SKM-1 treated with dmso at 0.1 percent for 144 hours (cell line): ENCODE data around the gene ICOS.

Experiments used
- DNase-seq: peaks from one replicate; lab custom pipeline; 2025; ENCODE audit not compliant: unreplicated experiment; lab: John Stamatoyannopoulos, UW

The ICOS gene

GRCh38 chr2:203936535-203936934 is at the start of gene ICOS:
Gene ICOS, plus strand, starts transcription at chr2:203936763. Its CDS starts 52 bp downstream, at chr2:203936815.
- DNase-seq = no peak

GRCh38 chr2:203887677-203888076 is 48.9 kb upstream of the ICOS start:
- DNase-seq = no peak

- DNase-seq = no peak
Observed at GRCh38 chr2:203889542-203889941, 47.0 kb upstream of the ICOS start.

- no peak for DNase-seq
Observed at GRCh38 chr2:203889944-203890343, 46.6 kb upstream of the ICOS start.

GRCh38 chr2:203890733-203891132 is 45.8 kb upstream of the ICOS start:
- DNase-seq = no peak

GRCh38 chr2:203891474-203891873 is 45.1 kb upstream of the ICOS start:
- peak; percentile 79 for DNase-seq

- DNase-seq = no peak
Observed at GRCh38 chr2:203892207-203892606, 44.4 kb upstream of the ICOS start.

GRCh38 chr2:203893401-203893800 is 43.2 kb upstream of the ICOS start:
- DNase-seq = no peak

GRCh38 chr2:203893840-203894239 is 42.7 kb upstream of the ICOS start:
- DNase-seq = no peak

- DNase-seq = no peak
Observed at GRCh38 chr2:203894262-203894661, 42.3 kb upstream of the ICOS start.

GRCh38 chr2:203897544-203897943 is 39.0 kb upstream of the ICOS start:
- peak; percentile 12 for DNase-seq

GRCh38 chr2:203898657-203899056 is 37.9 kb upstream of the ICOS start:
- no peak for DNase-seq

GRCh38 chr2:203900253-203900652 is 36.3 kb upstream of the ICOS start:
- DNase-seq = no peak

GRCh38 chr2:203904022-203904421 is 32.5 kb upstream of the ICOS start:
- DNase-seq = no peak

GRCh38 chr2:203905656-203906055 is 30.9 kb upstream of the ICOS start:
- DNase-seq = no peak

GRCh38 chr2:203908066-203908796 is 28.3 kb upstream of the ICOS start:
- peak; percentile 47 for DNase-seq

GRCh38 chr2:203908797-203909185 is 27.8 kb upstream of the ICOS start:
- no peak for DNase-seq

- DNase-seq = peak; percentile 34
Observed at GRCh38 chr2:203909261-203909967, 27.1 kb upstream of the ICOS start.

GRCh38 chr2:203909974-203910373 is 26.6 kb upstream of the ICOS start:
- DNase-seq = no peak

- no peak for DNase-seq
Observed at GRCh38 chr2:203913947-203914346, 22.6 kb upstream of the ICOS start.

GRCh38 chr2:203914546-203915182 is 21.9 kb upstream of the ICOS start:
- DNase-seq = peak; percentile 51

GRCh38 chr2:203915256-203915655 is 21.3 kb upstream of the ICOS start:
- DNase-seq = no peak
